ENCODE results near the gene L3MBTL4. TPM values are rescaled to one million over a fixed set of nuclear protein-coding genes. Genes with fewer than 3 reads are reported as not detected.
A peak's percentile ranks its signal among the peaks of the same experiment; 100 is the strongest.

L3MBTL4 gene
- total RNA-seq, 1 donor: 8.1 TPM

GRCh38 chr18:6367208-6367607 lies 47.5 kb downstream of the L3MBTL4 start:
- no peak for DNase-seq (ENCODE audit: low read depth in 2 of 3, low spot score in 2 of 3)

GRCh38 chr18:6366776-6367175 lies 47.9 kb downstream of the L3MBTL4 start:
- no peak for DNase-seq (ENCODE audit: low read depth in 2 of 3, low spot score in 2 of 3)

GRCh38 chr18:6365385-6365784 lies 49.3 kb downstream of the L3MBTL4 start:
- DNase-seq (ENCODE audit: low read depth in 2 of 3, low spot score in 2 of 3): no peak

GRCh38 chr18:6363216-6363615 lies 51.5 kb downstream of the L3MBTL4 start:
- no peak for DNase-seq (ENCODE audit: low read depth in 2 of 3, low spot score in 2 of 3)

- no peak for DNase-seq (ENCODE audit: low read depth in 2 of 3, low spot score in 2 of 3)
These were observed 52.1 kb downstream of the L3MBTL4 start for GRCh38 chr18:6362559-6363129.

GRCh38 chr18:6357668-6358067 lies 57.0 kb downstream of the L3MBTL4 start:
- no peak for DNase-seq (ENCODE audit: low read depth in 2 of 3, low spot score in 2 of 3)

- no peak for DNase-seq (ENCODE audit: low read depth in 2 of 3, low spot score in 2 of 3)
These were observed 58.7 kb downstream of the L3MBTL4 start for GRCh38 chr18:6355789-6356589.

GRCh38 chr18:6352275-6352674 lies 62.4 kb downstream of the L3MBTL4 start:
- DNase-seq (ENCODE audit: low read depth in 2 of 3, low spot score in 2 of 3): no peak

- no peak for DNase-seq (ENCODE audit: low read depth in 2 of 3, low spot score in 2 of 3)
These were observed 71.7 kb downstream of the L3MBTL4 start for GRCh38 chr18:6342990-6343389.

- no peak for DNase-seq (ENCODE audit: low read depth in 2 of 3, low spot score in 2 of 3)
These were observed 73.0 kb downstream of the L3MBTL4 start for GRCh38 chr18:6341709-6342108.

GRCh38 chr18:6341303-6341702 lies 73.4 kb downstream of the L3MBTL4 start:
- peak in 1 of 3 donors; percentile 8 for DNase-seq (ENCODE audit: low read depth in 2 of 3, low spot score in 2 of 3)

- no peak for DNase-seq (ENCODE audit: low read depth in 2 of 3, low spot score in 2 of 3)
These were observed 74.6 kb downstream of the L3MBTL4 start for GRCh38 chr18:6340121-6340520.

- DNase-seq (ENCODE audit: low read depth in 2 of 3, low spot score in 2 of 3): no peak
These were observed 78.5 kb downstream of the L3MBTL4 start for GRCh38 chr18:6336239-6336638.

GRCh38 chr18:6333981-6334380 lies 80.7 kb downstream of the L3MBTL4 start:
- no peak for DNase-seq (ENCODE audit: low read depth in 2 of 3, low spot score in 2 of 3)

GRCh38 chr18:6331872-6332271 lies 82.8 kb downstream of the L3MBTL4 start:
- DNase-seq (ENCODE audit: low read depth in 2 of 3, low spot score in 2 of 3): no peak

GRCh38 chr18:6330786-6331185 lies 83.9 kb downstream of the L3MBTL4 start:
- no peak for DNase-seq (ENCODE audit: low read depth in 2 of 3, low spot score in 2 of 3)

GRCh38 chr18:6328621-6329010 lies 86.1 kb downstream of the L3MBTL4 start:
- no peak for DNase-seq (ENCODE audit: low read depth in 2 of 3, low spot score in 2 of 3)

- DNase-seq (ENCODE audit: low read depth in 2 of 3, low spot score in 2 of 3): no peak
These were observed 86.7 kb downstream of the L3MBTL4 start for GRCh38 chr18:6327895-6328620.

GRCh38 chr18:6327485-6327884 lies 87.2 kb downstream of the L3MBTL4 start:
- DNase-seq (ENCODE audit: low read depth in 2 of 3, low spot score in 2 of 3): no peak

GRCh38 chr18:6326566-6326965 lies 88.1 kb downstream of the L3MBTL4 start:
- no peak for DNase-seq (ENCODE audit: low read depth in 2 of 3, low spot score in 2 of 3)

GRCh38 chr18:6323319-6323889 lies 91.3 kb downstream of the L3MBTL4 start:
- DNase-seq (ENCODE audit: low read depth in 2 of 3, low spot score in 2 of 3): no peak

Measured in hematopoietic multipotent progenitor cell (in vitro differentiated cells).